Liver (tissue), 3 donors: ENCODE data around the gene RPS6KA3.

Experiments
- EGR1 ChIP-seq, 2 donors: IDR thresholded peaks; 2 replicates each; pipeline ENCODE4 v1.6.1; 2016 to 2018; ENCODE audit warnings: antibody characterized with exemption in 2 of 2, low read depth in 2 of 2
- FOXA1 ChIP-seq: IDR thresholded peaks from 2 replicates; pipeline ENCODE4 v1.6.1; 2016; ENCODE audit warnings: antibody characterized with exemption
- GABPA ChIP-seq, 2 donors: IDR thresholded peaks in 1 of 2; conservative IDR thresholded peaks in 1 of 2; 2 replicates each; pipeline ENCODE4 v1.6.1; 2016; ENCODE audit warnings: antibody characterized with exemption in 2 of 2, mild to moderate bottlenecking in 1 of 2, moderate library complexity in 1 of 2
- HNF4G ChIP-seq: IDR thresholded peaks from 2 replicates; pipeline ENCODE4 v1.6.1; 2016; ENCODE audit warnings: antibody characterized with exemption
- RAD21 ChIP-seq, 2 donors: IDR thresholded peaks; 2 replicates each; pipeline ENCODE4 v1.6.1; 2016; ENCODE audit warnings: antibody characterized with exemption in 2 of 2, mild to moderate bottlenecking in 2 of 2
- REST ChIP-seq: IDR thresholded peaks from 2 replicates; pipeline ENCODE4 v1.6.1; 2016; ENCODE audit warnings: antibody characterized with exemption, mild to moderate bottlenecking
- RXRA ChIP-seq, 2 donors: IDR thresholded peaks; 2 replicates each; pipeline ENCODE4 v1.6.1; 2017 to 2018; ENCODE audit warnings: antibody characterized with exemption in 2 of 2, mild to moderate bottlenecking in 1 of 2
- SP1 ChIP-seq: IDR thresholded peaks from 2 replicates; pipeline ENCODE4 v1.6.1; 2018; ENCODE audit warnings: antibody characterized with exemption, mild to moderate bottlenecking
- TAF1 ChIP-seq: conservative IDR thresholded peaks from 2 replicates; pipeline ENCODE4 v1.6.1; 2016; ENCODE audit warnings: antibody characterized with exemption, mild to moderate bottlenecking
- TF ChIP-seq, protein P1 (sequence below): fragments of 150-350 bp; IDR thresholded peaks from 2 replicates; pipeline ENCODE4 v1.5.1; 2017; ENCODE audit warnings: improper control_type of control experiment, low read depth, low read length; ENCODE audit not compliant: missing input control
- TF ChIP-seq, protein P2 (sequence below): IDR thresholded peaks from 2 replicates; pipeline ENCODE4 v1.6.1; 2016; ENCODE audit warnings: antibody characterized with exemption
- donor health status: healthy.
- donor health status: healthy.

DNA sequence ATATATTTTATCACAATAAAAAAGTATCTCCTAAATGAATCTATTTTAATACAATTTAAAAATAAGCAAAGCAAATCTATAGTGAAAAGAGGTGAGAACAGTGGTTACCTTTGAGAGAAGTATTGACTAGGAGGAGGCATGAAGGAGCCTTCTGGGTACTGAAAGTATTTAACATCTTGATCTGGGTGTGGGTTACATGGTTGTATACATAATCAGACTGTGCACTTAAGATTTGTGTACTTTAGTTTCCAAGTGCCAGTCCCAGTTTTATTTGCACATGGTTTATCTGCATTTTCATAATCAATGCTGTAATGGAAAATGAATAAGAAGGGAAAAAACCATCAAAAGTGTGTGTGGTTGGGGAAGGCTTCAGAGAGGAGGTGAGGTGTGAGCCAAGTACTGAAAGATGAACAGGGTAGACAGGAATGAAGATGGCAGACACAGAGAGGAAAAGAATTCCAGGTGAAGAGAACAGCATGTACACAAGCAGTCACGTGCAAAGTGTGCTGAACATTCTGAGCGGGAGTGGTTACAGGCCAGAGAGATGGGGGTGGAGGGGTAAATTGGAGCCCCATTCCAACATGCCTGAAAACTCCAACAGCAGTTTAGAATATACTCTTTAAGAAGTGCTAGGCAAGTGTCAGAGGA lies 164.7 kb downstream of the RPS6KA3 start:
- TF ChIP-seq, protein P1, sequence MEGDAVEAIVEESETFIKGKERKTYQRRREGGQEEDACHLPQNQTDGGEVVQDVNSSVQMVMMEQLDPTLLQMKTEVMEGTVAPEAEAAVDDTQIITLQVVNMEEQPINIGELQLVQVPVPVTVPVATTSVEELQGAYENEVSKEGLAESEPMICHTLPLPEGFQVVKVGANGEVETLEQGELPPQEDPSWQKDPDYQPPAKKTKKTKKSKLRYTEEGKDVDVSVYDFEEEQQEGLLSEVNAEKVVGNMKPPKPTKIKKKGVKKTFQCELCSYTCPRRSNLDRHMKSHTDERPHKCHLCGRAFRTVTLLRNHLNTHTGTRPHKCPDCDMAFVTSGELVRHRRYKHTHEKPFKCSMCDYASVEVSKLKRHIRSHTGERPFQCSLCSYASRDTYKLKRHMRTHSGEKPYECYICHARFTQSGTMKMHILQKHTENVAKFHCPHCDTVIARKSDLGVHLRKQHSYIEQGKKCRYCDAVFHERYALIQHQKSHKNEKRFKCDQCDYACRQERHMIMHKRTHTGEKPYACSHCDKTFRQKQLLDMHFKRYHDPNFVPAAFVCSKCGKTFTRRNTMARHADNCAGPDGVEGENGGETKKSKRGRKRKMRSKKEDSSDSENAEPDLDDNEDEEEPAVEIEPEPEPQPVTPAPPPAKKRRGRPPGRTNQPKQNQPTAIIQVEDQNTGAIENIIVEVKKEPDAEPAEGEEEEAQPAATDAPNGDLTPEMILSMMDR = no peak
- TF ChIP-seq RXRA (IDR thresholded peaks at IDR 0.05) = no peak
- TF ChIP-seq, protein P2, sequence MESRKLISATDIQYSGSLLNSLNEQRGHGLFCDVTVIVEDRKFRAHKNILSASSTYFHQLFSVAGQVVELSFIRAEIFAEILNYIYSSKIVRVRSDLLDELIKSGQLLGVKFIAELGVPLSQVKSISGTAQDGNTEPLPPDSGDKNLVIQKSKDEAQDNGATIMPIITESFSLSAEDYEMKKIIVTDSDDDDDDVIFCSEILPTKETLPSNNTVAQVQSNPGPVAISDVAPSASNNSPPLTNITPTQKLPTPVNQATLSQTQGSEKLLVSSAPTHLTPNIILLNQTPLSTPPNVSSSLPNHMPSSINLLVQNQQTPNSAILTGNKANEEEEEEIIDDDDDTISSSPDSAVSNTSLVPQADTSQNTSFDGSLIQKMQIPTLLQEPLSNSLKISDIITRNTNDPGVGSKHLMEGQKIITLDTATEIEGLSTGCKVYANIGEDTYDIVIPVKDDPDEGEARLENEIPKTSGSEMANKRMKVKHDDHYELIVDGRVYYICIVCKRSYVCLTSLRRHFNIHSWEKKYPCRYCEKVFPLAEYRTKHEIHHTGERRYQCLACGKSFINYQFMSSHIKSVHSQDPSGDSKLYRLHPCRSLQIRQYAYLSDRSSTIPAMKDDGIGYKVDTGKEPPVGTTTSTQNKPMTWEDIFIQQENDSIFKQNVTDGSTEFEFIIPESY = no peak
- no peak for TF ChIP-seq RAD21 (IDR thresholded peaks at IDR 0.05)
- no peak for TF ChIP-seq SP1
- no peak for TF ChIP-seq REST
- no peak for TF ChIP-seq FOXA1
- TF ChIP-seq HNF4G = no peak
- TF ChIP-seq GABPA (IDR thresholded peaks at IDR 0.05 in 1 of 2, conservative IDR thresholded peaks at IDR 0.05 in 1 of 2) = no peak
- no peak for TF ChIP-seq TAF1
- TF ChIP-seq EGR1 (IDR thresholded peaks at IDR 0.05; ENCODE audit: low read depth in 2 of 2) = no peak
